Astrocyte (in vitro differentiated cells and primary cell): ENCODE data around the gene XXYLT1. TPM values are rescaled to one million over a fixed set of nuclear protein-coding genes. Genes with fewer than 3 reads are reported as not detected.

ENCODE experiments used
- DNase-seq: peaks from one replicate; pipeline ENCODE4 v3.0.0-alpha.2; 2010; ENCODE audit warnings: low read depth
- FAIRE-seq: peaks from 2 replicates; lab custom pipeline; 2011; peaks lifted over from hg19 to GRCh38; lab: Jason Lieb, UNC
- H2AFZ ChIP-seq: 2 replicates; pipeline ENCODE4 v1.6.0; 2012; ENCODE audit warnings: low read depth, low read length, inconsistent platforms
- H3K27ac ChIP-seq: 2 replicates; pipeline ENCODE4 v1.5.1; 2011; ENCODE audit warnings: low read depth, low read length, inconsistent platforms
- H3K27me3 ChIP-seq: 2 replicates; pipeline ENCODE4 v1.6.0; 2011; ENCODE audit warnings: low read length, inconsistent platforms; ENCODE audit not compliant: insufficient read depth
- H3K36me3 ChIP-seq: 2 replicates; pipeline ENCODE4 v1.5.1; 2011; ENCODE audit warnings: low read length, inconsistent platforms; ENCODE audit not compliant: insufficient read depth
- H3K4me1 ChIP-seq: 2 replicates; pipeline ENCODE4 v1.5.1; 2011; ENCODE audit warnings: low read length, inconsistent platforms; ENCODE audit not compliant: insufficient read depth
- H3K4me2 ChIP-seq: 2 replicates; pipeline ENCODE4 v1.6.0; 2012; ENCODE audit warnings: low read length, inconsistent platforms
- H3K4me3 ChIP-seq: 2 replicates; pipeline ENCODE4 v1.5.1; 2011; ENCODE audit warnings: low read depth, mild to moderate bottlenecking, low read length, inconsistent platforms; ENCODE audit not compliant: insufficient read depth
- H3K79me2 ChIP-seq: 2 replicates; pipeline ENCODE4 v1.6.0; 2012; ENCODE audit warnings: mild to moderate bottlenecking, low read length, inconsistent platforms; ENCODE audit not compliant: insufficient read depth
- H3K9ac ChIP-seq: 2 replicates; pipeline ENCODE4 v1.6.0; 2012; ENCODE audit warnings: mild to moderate bottlenecking, low read length, inconsistent platforms
- H3K9me3 ChIP-seq: 2 replicates; pipeline ENCODE4 v1.5.1; 2012; ENCODE audit warnings: low read depth, mild to moderate bottlenecking, low read length, inconsistent platforms; ENCODE audit not compliant: insufficient read depth
- H4K20me1 ChIP-seq: 2 replicates; pipeline ENCODE4 v1.6.0; 2012; ENCODE audit warnings: low read length, inconsistent platforms; ENCODE audit not compliant: insufficient read depth
- H3K27ac Mint-ChIP-seq: one replicate; pipeline ENCODE4 v1.8.0; 2021; ENCODE audit warnings: mild to moderate bottlenecking, mixed read lengths; ENCODE audit not compliant: unreplicated experiment
- H3K27me3 Mint-ChIP-seq: one replicate; pipeline ENCODE4 v1.8.0; 2021; ENCODE audit warnings: low read depth, mixed read lengths; ENCODE audit not compliant: unreplicated experiment
- H3K36me3 Mint-ChIP-seq: one replicate; pipeline ENCODE4 v1.8.0; 2021; ENCODE audit warnings: low read depth, mixed read lengths; ENCODE audit not compliant: unreplicated experiment
- H3K4me1 Mint-ChIP-seq: one replicate; pipeline ENCODE4 v1.8.0; 2021; ENCODE audit warnings: low read depth, mixed read lengths; ENCODE audit not compliant: unreplicated experiment
- H3K4me3 Mint-ChIP-seq: one replicate; pipeline ENCODE4 v1.8.0; 2021; ENCODE audit warnings: mild to moderate bottlenecking, moderate library complexity, mixed read lengths; ENCODE audit not compliant: unreplicated experiment
- H3K9me3 Mint-ChIP-seq: one replicate; pipeline ENCODE4 v1.8.0; 2021; ENCODE audit warnings: mild to moderate bottlenecking, mixed read lengths; ENCODE audit not compliant: unreplicated experiment
- microRNA-seq: library from miRNA; unstranded; fragments of <30 nt; microRNA quantifications from one replicate; pipeline ENCODE4 v1.2.0, GENCODE V29; 2020
- total RNA-seq: library from RNA; stranded (reverse); gene quantifications from 2 replicates; pipeline ENCODE4 v1.2.1, GENCODE V29; 2021
- TF ChIP-seq, protein P1 (sequence below): IDR thresholded peaks from 2 replicates; pipeline ENCODE4 v1.5.1; 2011; ENCODE audit warnings: low read depth, mild to moderate bottlenecking, inconsistent platforms, low read length, moderate library complexity; ENCODE audit not compliant: insufficient read depth

The XXYLT1 gene
- total RNA-seq, 1 donor from 2014 or later, result 26.2 TPM

DNA sequence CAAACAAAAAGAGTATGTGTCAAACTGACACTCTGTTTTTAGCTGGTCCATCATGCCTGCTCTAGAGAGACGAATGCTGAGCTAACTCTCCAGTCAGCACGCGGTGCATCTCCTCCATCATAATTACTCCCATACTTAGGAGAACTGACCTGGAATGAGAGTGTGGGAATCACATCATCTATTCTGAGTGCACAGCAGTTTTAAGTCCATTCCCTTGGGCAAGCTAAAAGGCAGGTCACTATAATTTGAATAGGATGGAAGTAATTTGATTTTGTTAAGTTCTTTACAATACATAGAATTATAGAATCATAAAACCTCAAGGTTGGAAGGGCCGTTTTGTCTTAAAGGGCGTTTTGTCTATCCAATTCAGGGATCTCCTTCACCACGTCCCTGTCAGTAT is 251.6 kb downstream of the XXYLT1 start:
- Mint-ChIP-seq H3K4me1 (peaks cover 12% of the 10 kb centered on the region), H3K4me3 (no peak overlapping the region), H3K9me3 (peaks cover 13% of the 10 kb centered on the region), H3K27me3 (peaks cover 66% of the 10 kb centered on the region), H3K27ac (no peak overlapping the region), H3K36me3 (no peaks in the 10 kb centered on the region)
- no peaks in the 10 kb centered on the region for H3K36me3 ChIP-seq
- H3K9ac ChIP-seq, result no peak overlapping the region
- H3K4me1 ChIP-seq, result no peaks in the 10 kb centered on the region
- no peak overlapping the region for H3K4me2 ChIP-seq
- no peak for DNase-seq
- no peak for FAIRE-seq
- H4K20me1 ChIP-seq, result no peaks in the 10 kb centered on the region
- peaks cover 4% of the 10 kb centered on the region for H3K9me3 ChIP-seq
- H3K27ac ChIP-seq, result no peak overlapping the region
- H3K79me2 ChIP-seq, result no peaks in the 10 kb centered on the region
- H2AFZ ChIP-seq, result no peak overlapping the region
- H3K4me3 ChIP-seq, result no peak overlapping the region
- TF ChIP-seq, protein P1, sequence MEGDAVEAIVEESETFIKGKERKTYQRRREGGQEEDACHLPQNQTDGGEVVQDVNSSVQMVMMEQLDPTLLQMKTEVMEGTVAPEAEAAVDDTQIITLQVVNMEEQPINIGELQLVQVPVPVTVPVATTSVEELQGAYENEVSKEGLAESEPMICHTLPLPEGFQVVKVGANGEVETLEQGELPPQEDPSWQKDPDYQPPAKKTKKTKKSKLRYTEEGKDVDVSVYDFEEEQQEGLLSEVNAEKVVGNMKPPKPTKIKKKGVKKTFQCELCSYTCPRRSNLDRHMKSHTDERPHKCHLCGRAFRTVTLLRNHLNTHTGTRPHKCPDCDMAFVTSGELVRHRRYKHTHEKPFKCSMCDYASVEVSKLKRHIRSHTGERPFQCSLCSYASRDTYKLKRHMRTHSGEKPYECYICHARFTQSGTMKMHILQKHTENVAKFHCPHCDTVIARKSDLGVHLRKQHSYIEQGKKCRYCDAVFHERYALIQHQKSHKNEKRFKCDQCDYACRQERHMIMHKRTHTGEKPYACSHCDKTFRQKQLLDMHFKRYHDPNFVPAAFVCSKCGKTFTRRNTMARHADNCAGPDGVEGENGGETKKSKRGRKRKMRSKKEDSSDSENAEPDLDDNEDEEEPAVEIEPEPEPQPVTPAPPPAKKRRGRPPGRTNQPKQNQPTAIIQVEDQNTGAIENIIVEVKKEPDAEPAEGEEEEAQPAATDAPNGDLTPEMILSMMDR, result no peak
- H3K27me3 ChIP-seq, result peaks cover 34% of the 10 kb centered on the region

Small RNA genes lying within 50 kb of the gene (microRNA-seq; reads per million reads assigned to microRNA genes)
- not detected for gene MIR3137

Other genes with a start within 250 kb of the XXYLT1 start
- 46.0 and 49.7 TPM in 2 replicates for gene ACAP2, start 171.9 kb upstream of the XXYLT1 start, total RNA-seq